Kidney tubule cell (primary cell): ENCODE measurements around the gene DHRSX.
"Not testable (repeated sequence)": the region's sequence is repeated elsewhere in the genome, so short reads cannot be mapped to it uniquely, and the experiment has no call there.

Source experiments
- DNase-seq: peaks from one replicate; pipeline ENCODE4 v3.0.0-alpha.2; 2018; ENCODE audit warnings: low spot score

The DHRSX gene

DNA sequence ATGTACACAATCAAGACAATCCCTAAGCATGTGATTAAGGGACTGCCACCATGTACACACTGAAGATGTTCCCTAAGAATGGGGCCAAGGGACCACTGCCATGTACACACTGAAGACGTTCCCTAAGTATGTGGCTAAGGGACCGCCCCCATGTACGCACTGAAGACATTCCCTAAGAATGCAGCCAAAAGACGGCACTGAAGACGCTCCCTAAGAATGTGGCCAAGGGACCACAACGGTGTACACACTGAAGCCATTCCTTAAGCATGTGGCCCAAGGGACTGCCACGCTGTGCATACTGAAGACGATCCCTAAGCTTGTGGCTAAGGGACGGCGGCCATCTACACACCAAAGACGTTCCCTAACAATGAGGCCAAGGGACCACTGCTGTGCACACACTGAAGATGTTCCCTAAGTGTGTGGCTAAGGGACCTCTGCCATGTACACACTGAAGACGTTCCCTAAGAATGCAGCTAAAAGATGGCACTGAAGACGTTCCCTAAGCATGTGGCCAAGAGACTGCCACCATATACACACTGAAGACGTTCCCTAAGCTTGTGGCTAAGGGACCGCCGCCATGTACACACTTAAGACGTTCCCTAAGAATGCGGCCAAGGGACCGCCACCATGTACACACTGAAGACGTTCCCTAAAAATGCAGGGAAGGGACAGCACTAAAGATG lies 26.4 kb downstream of the DHRSX start:
- no peak for DNase-seq

DNA sequence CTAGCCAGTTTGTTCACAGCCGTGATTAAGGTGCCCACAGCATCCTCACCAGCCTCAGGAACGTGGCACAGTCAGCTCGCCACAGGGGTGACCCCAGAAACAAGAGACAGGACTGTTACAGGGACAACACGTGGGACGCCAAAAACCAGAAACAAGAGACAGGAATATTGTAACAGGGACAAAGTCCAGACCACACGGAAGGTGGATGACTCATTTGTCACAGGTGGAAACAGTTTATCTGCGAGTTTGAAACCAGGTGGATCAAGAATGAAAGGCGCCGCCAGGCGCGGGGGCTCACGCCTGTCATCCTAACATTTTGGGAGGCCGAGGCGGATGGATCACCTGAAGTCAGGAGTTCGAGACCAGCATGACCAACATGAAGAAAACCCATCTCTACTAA lies 27.7 kb downstream of the DHRSX start:
- not testable (repeated sequence) for DNase-seq

DNA sequence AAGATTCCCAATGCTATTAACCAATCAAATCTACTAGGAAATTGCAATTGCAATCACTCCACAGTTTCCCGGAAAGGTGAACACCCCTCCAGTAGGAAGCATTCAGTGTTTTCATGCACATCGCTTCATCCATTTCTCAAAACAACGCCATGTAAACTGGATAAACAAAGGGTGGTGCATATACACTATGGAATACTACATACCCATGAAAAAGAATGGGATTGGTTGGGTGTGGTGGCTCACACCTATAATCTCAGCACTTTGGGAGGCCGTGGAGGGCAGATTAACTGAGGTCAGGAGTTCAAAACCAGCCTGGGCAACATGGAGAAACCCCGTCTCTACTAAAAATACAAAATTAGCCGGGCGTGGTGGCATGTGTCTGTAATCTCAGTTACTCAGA lies 29.1 kb downstream of the DHRSX start:
- DNase-seq: no peak

DNA sequence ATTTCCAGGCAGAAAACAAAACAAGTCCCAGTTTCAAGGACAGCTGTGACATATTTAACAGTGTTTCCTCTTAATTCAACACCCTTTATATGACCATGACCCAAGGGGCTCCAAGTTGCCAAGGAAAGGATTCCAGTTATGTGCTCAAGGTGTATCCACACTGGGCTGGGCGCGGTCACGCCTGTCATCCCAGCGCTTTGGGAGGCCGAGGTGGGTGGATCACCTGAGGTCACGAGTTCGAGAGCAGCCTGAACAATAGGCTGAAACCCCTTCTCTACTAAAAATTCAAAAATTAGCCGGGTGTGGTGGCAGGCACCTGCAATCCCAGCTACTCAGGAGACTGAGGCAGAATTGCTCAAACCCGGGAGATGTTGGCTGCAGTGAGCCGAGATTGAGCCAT lies 29.6 kb downstream of the DHRSX start:
- not testable (repeated sequence) for DNase-seq

DNA sequence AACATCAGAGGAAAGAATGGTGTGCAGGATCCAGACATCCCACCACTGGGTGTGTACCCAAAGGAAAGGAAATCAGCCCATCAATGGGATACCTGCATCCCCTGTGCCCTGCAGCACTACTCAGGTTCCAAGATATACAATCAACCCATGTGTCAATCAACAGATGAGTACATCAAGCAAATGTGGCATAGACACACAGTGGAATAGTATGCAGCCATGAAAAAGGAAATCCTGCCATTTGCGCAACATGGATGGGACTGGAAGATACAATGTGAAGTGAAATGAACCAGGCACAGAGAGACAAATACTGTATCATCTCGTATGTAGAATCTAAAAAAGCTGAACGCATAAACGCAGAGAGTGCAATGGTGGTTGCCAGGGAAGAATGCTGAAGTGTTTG lies 30.9 kb downstream of the DHRSX start:
- not testable (repeated sequence) for DNase-seq

DNA sequence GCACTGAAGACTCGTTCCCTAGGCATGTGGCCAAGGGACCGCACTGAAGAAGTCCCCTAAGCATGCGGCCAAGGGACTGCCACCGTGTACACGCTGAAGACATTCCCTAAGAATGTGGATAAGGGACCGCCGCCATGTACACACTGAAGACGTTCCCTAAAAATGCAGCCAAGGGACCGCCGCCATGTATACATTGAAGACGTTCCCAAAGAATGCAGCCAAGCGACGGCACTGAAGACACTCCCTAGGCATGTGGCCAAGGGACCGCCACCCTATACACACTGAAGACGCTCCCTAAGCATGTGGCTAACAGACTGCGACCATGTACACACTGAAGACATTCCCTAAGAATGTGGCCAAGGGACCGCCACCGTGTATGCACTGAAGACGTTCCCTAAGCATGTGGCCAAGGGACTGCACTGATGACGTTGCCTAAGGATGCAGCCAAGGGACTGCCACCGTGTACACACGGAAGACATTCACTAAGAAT lies 31.5 kb downstream of the DHRSX start:
- no peak for DNase-seq

DNA sequence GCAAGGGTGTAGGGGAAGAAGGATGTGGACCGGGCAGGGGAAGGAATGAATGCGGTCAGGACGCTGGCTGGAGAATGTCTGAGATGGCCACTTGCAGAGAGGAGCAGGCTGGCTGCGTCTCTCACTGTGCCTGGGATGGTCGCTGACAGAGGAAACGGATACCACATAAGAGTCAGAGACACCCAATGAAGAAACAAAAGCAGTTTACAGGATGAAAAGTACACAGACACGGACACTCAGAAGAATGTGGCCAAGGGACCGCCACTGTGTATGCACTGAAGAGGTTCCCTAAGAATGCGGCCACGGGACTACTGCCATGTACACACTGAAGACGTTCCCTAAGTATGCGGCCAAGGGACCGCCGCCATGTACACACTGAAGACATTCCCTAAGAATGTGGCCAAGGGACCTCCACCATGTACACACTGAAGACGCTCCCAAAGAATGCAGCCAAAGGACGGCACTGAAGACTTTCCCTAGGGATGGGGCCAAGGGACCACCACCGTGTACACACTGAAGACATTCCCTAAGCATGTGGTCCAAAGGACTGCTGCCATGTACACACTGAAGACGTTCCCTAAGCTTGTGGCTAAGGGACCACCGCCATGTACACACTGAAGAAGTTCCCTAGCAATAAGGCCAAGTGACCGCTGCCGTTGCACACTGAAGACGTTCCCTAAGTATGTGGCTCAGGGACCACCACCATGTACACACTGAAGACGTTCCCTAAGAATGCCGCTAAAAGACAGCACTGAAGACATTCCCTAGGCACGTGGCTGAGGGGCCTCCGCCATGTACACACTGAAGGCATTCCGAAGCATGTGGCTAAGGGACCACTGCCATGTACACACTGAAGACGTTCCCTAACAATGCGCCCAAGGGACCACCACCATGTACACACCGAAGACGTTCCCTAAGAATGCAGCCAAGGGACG lies 32.2 kb downstream of the DHRSX start:
- no peak for DNase-seq

DNA sequence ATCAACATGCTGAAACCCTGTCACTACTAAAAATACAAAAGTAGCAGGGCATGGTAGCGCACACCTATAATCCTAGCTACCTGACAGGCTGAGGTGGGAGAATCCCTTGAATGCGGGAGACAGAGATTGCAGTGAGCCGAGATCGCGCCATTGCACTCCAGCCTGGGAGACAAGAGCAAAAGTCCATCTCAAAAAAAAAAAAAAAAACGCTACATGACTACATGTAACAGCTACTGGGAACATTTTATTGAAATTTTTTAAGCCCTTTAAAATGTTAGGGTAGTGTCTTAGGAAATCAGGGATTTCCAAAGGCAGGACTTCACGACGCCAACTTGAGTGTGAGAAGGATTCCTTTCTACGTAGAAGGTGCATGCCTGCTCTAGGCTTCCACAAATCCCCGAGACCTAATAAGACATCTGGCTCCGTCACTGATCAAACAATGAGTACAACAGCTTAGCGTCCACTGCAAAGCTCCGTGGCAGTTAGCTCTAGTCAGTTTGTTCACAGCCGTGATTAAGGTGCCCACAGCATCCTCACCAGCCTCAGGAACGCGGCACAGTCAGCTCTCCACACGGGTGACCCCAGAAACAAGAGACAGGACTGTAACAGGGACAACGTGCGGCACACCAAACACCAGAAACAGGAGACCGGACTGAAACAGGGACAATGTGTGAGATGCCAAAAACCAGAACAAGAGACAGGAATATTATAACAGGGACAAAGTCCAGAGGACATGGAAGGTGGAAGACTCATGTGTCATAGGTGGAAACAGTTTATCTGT lies 33.7 kb downstream of the DHRSX start:
- DNase-seq: no peak

DNA sequence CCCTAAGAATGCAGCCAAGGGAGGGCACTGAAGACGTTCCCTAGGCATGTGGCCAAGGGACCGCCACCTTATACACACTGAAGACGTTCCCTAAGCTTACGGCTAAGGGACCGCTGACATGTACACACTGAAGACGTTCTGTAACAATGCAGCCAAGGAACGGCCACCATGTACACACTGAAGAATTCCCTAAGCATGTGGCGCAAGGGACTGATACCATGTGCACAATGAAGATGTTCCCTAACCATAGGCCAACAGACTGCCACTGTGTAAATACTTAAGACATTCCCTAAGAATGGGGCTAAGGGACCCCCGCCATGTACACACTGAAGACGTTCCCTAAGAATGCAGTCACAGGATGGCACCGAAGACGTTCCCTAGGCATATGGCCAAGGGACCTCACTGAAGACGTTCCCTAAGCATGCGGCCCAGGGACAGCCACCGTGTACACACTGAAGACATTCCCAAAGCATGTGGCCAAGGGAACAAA lies 36.1 kb downstream of the DHRSX start:
- DNase-seq: no peak

DNA sequence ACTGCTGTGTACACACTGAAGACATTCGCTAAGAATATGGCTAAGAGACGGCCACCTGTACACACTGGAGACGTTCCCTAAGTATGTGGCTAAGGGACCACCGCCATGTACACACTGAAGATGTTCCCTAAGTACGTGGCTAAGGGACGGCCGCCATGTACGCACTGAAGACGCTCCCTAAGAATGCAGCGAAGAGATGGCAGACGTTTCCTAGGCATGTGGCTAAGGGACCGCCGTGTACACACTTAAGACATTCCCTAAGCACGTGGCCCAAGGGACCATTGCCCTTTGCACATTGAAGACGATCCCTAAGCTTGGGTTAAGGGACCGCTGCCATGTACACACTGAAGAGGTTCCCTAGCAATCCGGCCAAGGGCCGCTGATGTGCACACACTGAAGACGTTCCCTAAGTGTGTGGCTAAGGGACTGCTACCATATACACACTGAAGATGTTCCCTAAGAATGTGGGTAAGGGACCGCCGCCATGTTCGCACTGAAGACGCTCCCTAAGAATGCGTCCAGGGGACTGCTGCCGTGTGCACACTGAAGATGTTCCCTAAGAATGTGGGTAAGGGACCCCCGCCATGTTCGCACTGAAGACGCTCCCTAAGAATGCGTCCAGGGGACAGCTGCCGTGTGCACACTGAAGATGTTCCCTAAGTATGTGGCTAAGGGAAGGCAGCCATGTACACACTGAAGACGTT lies 36.7 kb downstream of the DHRSX start:
- DNase-seq: peak; percentile 14

DNA sequence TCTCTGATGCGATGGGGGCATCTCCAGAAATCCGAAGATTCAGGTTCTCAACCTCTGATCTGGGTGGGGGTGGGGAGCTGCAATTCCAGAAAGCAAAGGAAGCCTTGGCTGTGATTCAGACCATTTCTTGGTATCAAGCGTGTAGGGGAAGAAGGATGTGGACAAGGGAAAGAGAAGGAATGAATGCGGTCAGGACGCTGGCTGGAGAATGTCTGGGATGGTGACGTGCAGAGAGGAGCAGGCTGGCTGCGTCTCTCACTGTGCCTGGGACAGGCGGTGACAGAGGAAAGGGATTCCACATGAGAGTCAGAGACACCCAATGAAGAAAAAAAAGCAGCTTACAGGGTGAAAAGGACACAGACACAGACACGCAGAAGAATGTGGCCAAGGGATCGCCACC lies 37.3 kb downstream of the DHRSX start:
- peak; percentile 11 for DNase-seq

DNA sequence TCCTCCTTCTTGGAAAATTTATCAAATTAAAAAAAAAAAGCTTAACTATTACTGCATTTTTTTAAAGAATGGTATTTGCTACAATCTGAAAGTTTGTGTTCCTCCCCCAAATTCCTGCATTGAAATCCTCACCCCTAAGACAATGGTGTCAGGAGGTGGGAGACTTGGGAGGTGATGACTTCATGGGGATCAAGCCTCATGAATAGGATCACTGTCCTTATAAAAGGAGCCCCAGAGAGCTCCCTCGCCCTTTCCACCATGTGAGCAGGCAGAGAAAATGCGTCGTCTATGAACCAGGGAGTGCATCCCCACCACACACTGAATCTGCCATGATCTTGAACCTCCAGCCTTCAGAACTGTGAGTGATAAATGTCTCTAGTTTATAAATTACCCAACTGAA lies 38.0 kb downstream of the DHRSX start:
- no peak for DNase-seq

DNA sequence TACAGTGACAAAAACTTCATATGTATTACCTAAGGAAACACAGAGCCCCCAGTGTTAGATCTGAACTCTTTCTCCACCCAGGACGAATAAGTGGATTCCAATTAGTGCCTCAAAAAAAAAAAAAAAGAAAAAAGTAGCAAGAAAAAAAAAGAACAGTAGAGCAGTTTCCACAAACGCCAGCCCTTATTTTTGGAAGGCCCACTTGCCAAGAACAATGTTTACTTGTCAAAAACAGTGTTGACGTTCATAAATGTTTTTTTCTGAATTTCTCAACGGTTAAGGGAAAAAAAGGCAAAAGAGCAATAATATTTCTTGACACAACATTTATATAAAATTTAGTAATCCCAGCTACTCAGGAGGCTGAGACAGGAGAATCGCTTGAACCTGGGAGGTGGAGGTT lies 38.7 kb downstream of the DHRSX start:
- no peak for DNase-seq

DNA sequence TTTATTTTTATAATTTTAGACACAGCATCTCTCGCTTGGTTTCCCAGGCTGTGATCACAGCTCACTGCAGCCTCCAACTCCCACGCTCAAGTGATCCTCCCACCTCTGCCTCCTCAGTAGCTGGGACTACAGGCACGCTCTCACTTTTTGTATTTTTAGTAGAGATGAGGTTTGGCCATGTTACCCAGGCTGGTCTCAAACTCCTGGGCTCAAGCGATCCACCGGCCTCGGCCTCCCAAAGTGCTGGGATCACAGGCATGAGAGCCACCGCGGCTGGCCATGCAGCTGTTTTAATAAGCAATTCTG lies 39.1 kb downstream of the DHRSX start:
- no peak for DNase-seq

DNA sequence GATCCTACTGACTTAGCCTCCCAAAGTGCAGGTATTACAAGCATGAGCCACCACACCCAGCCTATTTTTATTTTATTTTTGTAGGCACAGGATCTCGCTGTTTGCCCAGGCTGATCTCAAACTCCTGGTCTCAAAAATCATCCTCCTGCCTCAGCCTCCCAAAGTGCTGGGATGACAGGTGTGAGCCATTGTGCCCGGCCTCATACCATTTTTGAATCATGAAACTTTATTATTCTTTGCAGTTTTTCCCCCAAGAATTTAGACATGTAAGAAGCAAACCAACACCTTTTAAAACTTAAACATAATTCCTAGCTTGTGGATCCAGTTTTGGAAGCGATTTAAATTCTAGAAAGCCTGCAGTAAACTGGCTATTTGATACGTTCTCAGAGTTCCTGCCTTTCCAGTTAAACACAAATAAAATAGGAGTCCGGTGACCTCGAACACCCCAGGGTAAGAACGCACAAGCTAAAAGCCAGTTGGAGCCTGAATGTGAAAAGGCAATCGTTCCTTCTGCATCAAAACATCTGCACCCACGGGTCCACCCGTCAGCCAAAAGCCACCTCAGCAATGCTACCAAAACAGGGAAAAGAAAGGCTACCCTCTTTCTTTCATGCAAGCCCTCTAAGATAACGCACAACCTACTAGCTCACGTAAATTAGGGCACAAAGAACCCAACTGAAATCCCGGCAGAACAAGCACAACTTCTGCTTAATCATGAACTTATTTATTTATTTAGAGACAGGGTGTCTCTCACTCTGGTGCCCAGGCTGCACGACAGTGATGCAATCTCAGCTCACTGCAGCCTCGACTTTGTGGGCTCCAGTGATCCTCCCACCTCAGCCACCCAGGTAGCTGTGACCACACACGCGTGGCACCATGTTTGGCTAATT lies 39.7 kb downstream of the DHRSX start:
- DNase-seq: not testable (repeated sequence)

DNA sequence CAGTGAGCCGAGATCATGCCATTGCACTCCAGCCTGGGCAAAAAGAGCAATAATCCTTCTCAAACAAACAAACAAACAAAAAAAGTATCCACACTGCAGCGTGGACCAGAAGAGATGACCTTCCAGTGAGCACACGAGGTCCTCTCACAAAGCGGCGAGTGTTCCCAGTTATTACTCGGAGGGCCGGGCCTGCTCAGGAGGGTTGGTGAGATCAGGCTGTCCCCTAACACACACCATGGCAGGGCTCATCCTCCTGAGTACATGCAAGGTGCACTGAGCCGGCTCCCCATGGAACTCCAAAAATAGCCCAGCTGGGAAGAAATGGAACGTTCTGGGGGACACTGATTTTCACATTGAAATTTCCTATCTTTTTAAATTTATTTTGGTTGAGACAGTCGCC lies 40.7 kb downstream of the DHRSX start:
- DNase-seq: not testable (repeated sequence)

DNA sequence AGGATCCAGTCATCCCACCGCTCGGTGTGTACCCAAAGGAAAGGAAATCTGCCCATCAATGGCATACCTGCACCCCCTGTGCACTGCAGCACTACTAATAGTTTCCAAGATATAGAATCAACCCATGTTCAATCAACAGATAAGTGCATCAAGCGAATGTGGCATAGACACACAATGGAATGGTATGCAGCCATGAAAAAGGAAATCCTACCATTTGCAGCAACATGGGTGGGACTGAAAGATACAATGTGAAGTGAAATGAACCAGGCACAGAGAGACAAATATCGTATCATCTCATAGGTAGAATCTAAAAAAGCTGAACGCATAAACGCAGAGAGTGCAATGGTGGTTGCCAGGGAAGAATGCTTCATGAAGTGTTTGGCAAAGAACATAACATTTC lies 42.5 kb downstream of the DHRSX start:
- no peak for DNase-seq

DNA sequence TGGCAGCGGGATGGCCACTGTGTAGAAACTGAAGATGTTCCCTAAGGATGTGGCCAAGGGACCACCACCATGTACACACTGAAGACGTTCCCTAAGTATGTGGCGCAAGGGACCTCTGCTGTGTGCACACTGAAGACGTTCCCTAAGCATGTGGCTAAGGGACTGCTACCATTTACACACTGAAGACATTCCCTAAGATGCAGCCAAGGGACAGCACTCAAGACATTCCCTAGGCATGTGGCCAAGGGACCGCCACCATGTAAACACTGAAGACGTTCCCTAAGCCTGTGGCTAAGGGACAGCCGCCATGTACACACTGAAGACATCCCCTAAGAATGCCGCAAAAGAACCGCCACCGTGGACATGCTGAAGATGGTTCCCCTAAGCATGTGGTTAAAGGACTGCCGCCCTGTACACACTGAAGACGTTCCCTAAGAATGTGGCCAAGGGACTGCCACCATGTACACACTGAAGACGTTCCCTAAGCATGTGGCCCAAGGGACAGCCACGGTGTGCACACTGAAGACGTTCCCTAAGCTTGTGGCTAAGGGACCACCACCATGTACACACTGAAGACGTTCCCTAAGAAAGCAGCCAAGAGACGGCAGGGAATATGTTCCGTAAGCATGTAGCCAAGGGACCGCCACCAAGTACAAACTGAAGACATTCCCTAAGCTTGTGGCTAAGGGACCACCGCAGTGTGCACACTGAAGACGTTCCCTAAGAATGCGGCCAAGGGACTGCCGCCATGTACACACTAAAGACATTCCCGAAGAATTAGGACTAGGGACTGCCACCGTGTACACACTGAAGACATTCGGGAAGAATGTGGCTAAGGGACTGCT lies 43.3 kb downstream of the DHRSX start:
- DNase-seq: no peak

DNA sequence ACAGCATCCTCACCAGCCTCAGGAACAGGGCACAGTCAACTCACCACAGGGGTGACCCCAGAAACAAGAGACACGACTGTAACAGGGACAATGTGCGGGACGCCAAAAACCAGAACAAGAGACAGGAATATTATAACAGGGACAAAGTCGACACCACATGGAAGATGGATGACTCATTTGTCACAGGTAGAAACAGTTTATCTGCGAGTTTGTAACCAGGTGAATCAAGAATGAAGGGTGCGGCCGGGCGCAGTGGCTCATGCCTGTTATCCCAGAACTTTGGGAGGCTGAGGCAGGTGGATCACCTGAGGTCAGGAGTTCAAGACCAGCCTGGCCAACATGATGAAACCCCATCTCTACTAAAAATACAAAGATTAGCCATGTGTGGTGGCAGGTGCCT lies 44.7 kb downstream of the DHRSX start:
- not testable (repeated sequence) for DNase-seq

DNA sequence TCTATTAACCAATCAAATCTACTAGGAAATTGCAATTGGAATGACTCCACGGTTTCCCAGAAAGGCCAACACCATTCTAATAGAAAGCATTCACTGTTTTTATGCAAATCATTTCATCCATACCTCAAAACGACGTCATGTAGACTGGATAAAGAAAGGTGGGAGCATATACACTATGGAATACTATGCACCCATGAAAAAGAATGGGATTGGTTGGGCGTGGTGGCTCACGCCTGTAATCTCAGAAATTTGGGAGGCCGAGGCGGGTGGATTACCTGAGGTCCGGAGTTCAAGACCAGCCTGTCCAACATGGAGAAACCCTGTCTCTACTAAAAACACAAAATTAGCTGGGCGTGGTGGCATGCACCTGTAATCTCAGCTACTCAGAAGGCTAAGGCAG lies 46.2 kb downstream of the DHRSX start:
- not testable (repeated sequence) for DNase-seq
